Cardiac fibroblast (primary cell): ENCODE measurements around the gene ZFYVE26.

Experiments
- DNase-seq, 2 donors: peaks; one replicate each; pipeline versions ENCODE4 v3.0.0 to v3.0.0-alpha.2; 2010; ENCODE audit warnings: low read depth in 2 of 2
- H3K4me3 ChIP-seq, 2 donors: replicated peaks in 1 of 2; 1 replicate in 1 of 2; 2 replicates in 1 of 2; pipeline ENCODE4 v1.5.1; 2011; ENCODE audit warnings: low read depth in 2 of 2, low read length in 2 of 2, mild to moderate bottlenecking in 2 of 2, moderate library complexity in 1 of 2
- TF ChIP-seq, protein P1 (sequence below): IDR thresholded peaks from one replicate; pipeline ENCODE4 v1.5.1; 2011; ENCODE audit warnings: low read depth, mild to moderate bottlenecking, low read length, inconsistent platforms

ZFYVE26 gene

DNA sequence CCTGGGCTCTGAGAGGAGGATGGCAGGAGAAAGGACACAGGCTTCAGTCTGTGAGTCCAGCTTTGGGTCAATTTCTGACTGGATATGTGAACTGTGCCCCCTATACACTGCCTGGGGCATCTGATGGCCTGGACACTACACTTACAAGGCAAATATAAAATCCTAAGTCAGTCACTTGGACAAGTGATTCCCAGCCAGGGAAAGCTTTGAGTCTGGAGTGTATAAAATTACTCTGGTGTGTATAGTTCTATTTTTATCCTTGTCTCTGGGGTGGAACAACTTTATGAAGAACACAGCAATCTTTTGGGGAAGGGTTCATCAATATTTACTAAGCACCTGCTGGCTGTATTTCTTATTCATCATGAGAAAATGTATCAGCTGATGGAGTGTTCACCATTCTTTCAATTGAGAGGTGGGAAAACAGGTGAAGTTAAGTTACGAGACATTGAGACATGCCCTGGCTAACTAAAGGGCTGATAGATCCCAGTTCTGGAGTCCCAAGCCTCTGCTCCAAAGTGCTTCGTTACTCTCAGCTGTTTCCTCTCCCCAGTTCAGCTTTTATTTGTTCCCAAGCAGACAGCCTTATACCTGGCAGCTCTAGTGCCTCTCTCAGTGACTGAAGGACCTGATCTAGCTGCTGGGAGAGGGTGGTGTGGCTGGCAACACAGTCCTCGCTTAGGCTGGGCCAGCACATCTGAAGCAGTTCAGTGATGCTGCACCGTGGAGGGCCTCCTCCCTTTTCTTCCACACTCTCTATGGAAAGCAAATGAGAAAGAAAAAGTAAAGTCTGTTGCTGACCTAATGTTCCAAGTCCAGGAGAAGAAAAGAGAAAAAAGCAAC, 30.9 kb downstream of the ZFYVE26 start:
- TF ChIP-seq, protein P1, sequence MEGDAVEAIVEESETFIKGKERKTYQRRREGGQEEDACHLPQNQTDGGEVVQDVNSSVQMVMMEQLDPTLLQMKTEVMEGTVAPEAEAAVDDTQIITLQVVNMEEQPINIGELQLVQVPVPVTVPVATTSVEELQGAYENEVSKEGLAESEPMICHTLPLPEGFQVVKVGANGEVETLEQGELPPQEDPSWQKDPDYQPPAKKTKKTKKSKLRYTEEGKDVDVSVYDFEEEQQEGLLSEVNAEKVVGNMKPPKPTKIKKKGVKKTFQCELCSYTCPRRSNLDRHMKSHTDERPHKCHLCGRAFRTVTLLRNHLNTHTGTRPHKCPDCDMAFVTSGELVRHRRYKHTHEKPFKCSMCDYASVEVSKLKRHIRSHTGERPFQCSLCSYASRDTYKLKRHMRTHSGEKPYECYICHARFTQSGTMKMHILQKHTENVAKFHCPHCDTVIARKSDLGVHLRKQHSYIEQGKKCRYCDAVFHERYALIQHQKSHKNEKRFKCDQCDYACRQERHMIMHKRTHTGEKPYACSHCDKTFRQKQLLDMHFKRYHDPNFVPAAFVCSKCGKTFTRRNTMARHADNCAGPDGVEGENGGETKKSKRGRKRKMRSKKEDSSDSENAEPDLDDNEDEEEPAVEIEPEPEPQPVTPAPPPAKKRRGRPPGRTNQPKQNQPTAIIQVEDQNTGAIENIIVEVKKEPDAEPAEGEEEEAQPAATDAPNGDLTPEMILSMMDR = no peak

DNA sequence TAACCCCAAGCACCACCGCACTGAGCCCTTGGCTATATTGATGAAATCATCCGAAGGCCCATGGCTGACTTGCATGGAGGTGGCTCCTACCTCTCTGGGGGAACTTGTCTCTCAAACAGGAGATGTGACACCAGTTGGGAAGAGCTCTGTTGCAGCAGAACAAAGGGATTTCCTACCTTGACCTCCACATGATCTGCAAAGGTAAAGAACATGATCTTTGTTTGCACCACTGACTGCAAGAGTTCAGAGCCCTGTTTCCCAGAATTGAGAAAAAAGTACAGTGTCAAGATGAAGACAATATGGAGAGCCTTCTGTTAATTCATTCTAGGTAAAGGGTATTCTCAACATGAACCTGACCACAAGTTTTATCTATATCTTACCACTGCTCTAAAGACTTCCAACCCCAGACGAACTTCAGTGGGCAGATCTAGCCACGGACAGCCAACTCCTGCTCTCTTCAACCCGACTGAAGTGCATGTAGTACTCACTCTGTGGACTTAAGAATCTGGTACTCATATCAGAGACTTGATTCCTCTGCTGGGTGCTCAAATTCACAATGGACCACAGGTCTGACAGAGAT, 32.1 kb downstream of the ZFYVE26 start:
- no peak for DNase-seq
- no peak overlapping the region for H3K4me3 ChIP-seq
- TF ChIP-seq, protein P1 = no peak

More for the DNA sequence above, 30.9 kb downstream of the ZFYVE26 start:
- no peak for DNase-seq
- H3K4me3 ChIP-seq = no peak overlapping the region

DNA sequence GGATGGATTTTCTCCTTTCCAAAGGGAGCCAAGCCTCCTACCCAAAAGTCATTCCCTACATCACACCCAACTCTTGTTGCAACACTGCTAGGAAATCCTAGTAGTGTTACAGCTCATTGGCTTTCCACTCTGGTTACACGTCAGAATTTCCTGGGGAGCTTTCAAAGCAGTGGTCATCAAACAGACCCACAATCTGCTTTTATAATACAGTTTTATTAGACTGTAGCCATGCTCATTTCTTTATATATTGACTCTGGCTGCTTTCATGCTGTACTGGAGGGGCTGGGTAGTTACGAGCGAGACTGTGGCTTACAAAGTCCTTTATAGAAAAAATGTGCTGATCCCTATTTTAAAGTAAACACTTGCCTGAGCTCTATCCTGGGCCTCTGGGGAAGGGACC, 34.3 kb downstream of the ZFYVE26 start:
- TF ChIP-seq, protein P1 = no peak
- no peak for DNase-seq
- H3K4me3 ChIP-seq = no peak overlapping the region

DNA sequence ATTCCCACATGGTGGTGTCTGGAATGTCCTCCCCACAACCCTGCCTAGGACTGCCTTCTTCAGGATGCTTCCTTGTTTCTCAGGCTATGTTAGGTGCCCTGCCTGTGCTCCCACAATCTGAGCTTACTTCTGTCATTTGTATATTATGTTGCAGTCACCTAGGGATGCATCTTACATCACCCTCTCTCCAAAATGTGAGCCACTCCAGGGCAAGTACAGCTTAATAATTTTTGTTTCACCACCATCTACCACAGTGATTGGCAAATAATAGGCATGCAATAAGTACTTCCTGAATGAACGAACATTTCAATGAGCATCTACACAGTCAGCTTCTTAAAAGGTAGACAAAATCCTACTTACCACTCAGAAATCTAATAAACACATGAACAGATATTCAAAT, 37.6 kb downstream of the ZFYVE26 start:
- H3K4me3 ChIP-seq = no peak overlapping the region
- TF ChIP-seq, protein P1 = no peak
- DNase-seq = no peak

DNA sequence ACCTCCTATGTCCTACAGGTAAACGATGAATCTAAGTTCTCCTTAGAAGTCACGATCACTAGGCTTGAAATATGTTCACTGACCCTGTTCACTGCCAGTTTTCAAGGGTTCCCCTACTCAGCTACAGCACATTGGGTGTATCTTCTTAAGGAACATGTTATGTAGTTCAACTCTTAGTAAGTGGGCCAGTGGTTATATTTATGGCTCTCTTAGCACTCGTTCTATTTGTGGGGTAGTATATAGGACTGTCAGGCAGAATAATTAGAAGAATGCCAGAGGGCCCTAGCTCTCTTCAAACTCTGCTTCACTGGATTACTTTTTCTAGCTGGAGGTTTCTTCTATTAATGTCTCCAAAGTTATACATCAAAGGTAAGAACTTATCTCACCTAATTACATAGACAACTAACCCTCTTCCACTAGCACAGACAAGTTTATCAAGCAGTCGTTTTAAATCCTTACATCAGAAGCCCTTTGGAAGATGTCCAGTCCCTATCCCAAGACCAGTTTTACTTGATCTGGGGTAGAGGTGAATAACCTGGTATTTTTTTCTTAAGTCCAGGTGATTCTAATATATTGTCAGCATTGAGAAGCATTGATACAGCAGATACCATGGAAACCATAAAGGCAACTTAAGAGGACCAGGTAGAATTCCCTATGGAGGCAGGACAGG, 39.6 kb downstream of the ZFYVE26 start:
- no peak for DNase-seq
- TF ChIP-seq, protein P1 = no peak
- H3K4me3 ChIP-seq = no peak overlapping the region

DNA sequence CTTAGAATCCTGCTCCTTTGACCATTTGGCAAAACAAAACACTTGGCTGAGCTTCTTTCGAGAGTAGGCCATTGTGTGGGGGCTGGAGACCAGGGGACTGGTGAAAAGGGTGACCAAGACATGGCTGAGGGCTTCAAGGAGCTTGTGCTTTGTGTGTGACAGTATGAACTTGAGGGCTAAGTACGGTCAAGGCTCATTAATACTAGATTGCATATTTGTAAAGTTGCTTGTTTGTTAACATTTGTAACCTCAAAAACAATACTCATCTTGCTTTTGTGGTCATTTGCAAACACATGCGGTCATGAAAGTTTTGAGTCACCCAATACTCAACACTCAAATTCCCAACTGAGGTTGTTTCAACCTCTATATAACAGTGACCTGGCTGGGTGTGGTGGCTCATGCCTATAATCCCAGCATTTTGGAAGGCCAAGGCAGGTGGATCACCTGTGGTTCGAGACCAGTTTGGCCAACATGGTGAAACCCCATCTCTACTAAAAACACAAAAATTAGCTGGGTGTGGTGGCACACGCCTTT, 42.5 kb downstream of the ZFYVE26 start:
- no peak for DNase-seq
- TF ChIP-seq, protein P1 = no peak
- no peak overlapping the region for H3K4me3 ChIP-seq
